SK-N-SH treated with all-trans-retinoic acid at 6 μM for 48 hours (cell line): ENCODE measurements around the gene SEMA4A.

ENCODE experiments used
- ARNTL ChIP-seq: fragments of 450-650 bp; formaldehyde crosslinking; IDR thresholded peaks from 2 replicates; pipeline ENCODE4 v1.5.0; 2020; ENCODE audit warnings: low read depth, mild to moderate bottlenecking, moderate library complexity, borderline replicate concordance
- ISL1 ChIP-seq: fragments of 250-450 bp; sonication (Bioruptor Pico); IDR thresholded peaks from 2 replicates; pipeline ENCODE4 v2.1.2; 2022; ENCODE audit warnings: mild to moderate bottlenecking, moderate library complexity
- TF ChIP-seq, protein P1 (sequence below): fragments of 250-450 bp; sonication (Bioruptor Pico); IDR thresholded peaks from 2 replicates; pipeline ENCODE4 v1.8.0; 2020; ENCODE audit warnings: mild to moderate bottlenecking, moderate library complexity, borderline replicate concordance
- TF ChIP-seq, protein P2 (sequence below): fragments of 250-450 bp; sonication (Bioruptor Pico); IDR thresholded peaks from 2 replicates; pipeline ENCODE4 v1.5.1; 2020; ENCODE audit warnings: low read depth, mild to moderate bottlenecking, moderate library complexity
- TF ChIP-seq, protein P3 (sequence below): fragments of 250-450 bp; sonication (Bioruptor Pico); IDR thresholded peaks from 2 replicates; pipeline ENCODE4 v1.8.0; 2021; ENCODE audit warnings: low read depth, mild to moderate bottlenecking, moderate library complexity, borderline replicate concordance
- TF ChIP-seq, protein P4 (sequence below): fragments of 250-450 bp; sonication (Bioruptor Pico); IDR thresholded peaks from 2 replicates; pipeline ENCODE4 v1.5.0; 2020; ENCODE audit warnings: mild to moderate bottlenecking, moderate library complexity
- TF ChIP-seq, protein P5 (sequence below): fragments of 250-450 bp; sonication (Bioruptor Pico); IDR thresholded peaks from 2 replicates; pipeline ENCODE4 v1.5.1; 2021; ENCODE audit warnings: mild to moderate bottlenecking, moderate library complexity

DNA sequence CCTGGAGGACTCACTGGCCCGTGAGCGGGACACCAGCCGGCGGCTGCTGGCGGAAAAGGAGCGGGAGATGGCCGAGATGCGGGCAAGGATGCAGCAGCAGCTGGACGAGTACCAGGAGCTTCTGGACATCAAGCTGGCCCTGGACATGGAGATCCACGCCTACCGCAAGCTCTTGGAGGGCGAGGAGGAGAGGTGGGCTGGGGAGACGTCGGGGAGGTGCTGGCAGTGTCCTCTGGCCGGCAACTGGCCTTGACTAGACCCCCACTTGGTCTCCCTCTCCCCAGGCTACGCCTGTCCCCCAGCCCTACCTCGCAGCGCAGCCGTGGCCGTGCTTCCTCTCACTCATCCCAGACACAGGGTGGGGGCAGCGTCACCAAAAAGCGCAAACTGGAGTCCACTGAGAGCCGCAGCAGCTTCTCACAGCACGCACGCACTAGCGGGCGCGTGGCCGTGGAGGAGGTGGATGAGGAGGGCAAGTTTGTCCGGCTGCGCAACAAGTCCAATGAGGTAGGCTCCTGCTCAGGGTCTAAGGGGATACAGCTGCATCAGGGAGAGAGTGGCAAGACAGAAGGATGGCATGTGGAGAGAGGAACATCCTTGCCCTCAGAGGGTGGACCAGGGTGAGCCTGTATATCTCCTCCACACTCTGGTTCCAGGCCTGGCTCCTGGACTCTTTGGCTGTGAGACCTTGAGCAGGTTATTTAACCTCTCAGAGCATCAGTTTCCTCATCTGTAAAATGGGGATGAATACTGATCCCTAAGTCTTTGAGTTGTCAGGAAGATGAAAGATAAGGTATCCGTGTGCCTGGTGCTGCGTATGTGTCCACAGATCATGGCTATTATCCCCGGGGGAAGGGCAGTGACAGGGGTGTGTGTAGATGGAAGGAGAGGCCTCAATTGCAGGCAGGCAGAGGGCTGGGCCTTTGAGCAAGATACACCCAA lies 17.2 kb upstream of the SEMA4A start:
- TF ChIP-seq ARNTL (CRISPR knock-in tag) (no peak), ISL1 (CRISPR knock-in tag) (no peak)
- TF ChIP-seq, protein P1, sequence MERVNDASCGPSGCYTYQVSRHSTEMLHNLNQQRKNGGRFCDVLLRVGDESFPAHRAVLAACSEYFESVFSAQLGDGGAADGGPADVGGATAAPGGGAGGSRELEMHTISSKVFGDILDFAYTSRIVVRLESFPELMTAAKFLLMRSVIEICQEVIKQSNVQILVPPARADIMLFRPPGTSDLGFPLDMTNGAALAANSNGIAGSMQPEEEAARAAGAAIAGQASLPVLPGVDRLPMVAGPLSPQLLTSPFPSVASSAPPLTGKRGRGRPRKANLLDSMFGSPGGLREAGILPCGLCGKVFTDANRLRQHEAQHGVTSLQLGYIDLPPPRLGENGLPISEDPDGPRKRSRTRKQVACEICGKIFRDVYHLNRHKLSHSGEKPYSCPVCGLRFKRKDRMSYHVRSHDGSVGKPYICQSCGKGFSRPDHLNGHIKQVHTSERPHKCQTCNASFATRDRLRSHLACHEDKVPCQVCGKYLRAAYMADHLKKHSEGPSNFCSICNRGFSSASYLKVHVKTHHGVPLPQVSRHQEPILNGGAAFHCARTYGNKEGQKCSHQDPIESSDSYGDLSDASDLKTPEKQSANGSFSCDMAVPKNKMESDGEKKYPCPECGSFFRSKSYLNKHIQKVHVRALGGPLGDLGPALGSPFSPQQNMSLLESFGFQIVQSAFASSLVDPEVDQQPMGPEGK (CRISPR knock-in tag) = no peak
- TF ChIP-seq, protein P2, sequence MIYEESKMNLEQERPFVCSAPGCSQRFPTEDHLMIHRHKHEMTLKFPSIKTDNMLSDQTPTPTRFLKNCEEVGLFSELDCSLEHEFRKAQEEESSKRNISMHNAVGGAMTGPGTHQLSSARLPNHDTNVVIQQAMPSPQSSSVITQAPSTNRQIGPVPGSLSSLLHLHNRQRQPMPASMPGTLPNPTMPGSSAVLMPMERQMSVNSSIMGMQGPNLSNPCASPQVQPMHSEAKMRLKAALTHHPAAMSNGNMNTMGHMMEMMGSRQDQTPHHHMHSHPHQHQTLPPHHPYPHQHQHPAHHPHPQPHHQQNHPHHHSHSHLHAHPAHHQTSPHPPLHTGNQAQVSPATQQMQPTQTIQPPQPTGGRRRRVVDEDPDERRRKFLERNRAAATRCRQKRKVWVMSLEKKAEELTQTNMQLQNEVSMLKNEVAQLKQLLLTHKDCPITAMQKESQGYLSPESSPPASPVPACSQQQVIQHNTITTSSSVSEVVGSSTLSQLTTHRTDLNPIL = no peak
- TF ChIP-seq, protein P3, sequence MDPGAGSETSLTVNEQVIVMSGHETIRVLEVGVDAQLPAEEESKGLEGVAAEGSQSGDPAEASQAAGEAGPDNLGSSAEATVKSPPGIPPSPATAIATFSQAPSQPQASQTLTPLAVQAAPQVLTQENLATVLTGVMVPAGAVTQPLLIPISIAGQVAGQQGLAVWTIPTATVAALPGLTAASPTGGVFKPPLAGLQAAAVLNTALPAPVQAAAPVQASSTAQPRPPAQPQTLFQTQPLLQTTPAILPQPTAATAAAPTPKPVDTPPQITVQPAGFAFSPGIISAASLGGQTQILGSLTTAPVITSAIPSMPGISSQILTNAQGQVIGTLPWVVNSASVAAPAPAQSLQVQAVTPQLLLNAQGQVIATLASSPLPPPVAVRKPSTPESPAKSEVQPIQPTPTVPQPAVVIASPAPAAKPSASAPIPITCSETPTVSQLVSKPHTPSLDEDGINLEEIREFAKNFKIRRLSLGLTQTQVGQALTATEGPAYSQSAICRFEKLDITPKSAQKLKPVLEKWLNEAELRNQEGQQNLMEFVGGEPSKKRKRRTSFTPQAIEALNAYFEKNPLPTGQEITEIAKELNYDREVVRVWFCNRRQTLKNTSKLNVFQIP = no peak
- TF ChIP-seq, protein P4, sequence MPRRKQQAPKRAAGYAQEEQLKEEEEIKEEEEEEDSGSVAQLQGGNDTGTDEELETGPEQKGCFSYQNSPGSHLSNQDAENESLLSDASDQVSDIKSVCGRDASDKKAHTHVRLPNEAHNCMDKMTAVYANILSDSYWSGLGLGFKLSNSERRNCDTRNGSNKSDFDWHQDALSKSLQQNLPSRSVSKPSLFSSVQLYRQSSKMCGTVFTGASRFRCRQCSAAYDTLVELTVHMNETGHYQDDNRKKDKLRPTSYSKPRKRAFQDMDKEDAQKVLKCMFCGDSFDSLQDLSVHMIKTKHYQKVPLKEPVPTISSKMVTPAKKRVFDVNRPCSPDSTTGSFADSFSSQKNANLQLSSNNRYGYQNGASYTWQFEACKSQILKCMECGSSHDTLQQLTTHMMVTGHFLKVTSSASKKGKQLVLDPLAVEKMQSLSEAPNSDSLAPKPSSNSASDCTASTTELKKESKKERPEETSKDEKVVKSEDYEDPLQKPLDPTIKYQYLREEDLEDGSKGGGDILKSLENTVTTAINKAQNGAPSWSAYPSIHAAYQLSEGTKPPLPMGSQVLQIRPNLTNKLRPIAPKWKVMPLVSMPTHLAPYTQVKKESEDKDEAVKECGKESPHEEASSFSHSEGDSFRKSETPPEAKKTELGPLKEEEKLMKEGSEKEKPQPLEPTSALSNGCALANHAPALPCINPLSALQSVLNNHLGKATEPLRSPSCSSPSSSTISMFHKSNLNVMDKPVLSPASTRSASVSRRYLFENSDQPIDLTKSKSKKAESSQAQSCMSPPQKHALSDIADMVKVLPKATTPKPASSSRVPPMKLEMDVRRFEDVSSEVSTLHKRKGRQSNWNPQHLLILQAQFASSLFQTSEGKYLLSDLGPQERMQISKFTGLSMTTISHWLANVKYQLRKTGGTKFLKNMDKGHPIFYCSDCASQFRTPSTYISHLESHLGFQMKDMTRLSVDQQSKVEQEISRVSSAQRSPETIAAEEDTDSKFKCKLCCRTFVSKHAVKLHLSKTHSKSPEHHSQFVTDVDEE (CRISPR knock-in tag) = no peak
- TF ChIP-seq, protein P5, sequence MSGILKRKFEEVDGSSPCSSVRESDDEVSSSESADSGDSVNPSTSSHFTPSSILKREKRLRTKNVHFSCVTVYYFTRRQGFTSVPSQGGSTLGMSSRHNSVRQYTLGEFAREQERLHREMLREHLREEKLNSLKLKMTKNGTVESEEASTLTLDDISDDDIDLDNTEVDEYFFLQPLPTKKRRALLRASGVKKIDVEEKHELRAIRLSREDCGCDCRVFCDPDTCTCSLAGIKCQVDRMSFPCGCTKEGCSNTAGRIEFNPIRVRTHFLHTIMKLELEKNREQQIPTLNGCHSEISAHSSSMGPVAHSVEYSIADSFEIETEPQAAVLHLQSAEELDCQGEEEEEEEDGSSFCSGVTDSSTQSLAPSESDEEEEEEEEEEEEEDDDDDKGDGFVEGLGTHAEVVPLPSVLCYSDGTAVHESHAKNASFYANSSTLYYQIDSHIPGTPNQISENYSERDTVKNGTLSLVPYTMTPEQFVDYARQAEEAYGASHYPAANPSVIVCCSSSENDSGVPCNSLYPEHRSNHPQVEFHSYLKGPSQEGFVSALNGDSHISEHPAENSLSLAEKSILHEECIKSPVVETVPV (CRISPR knock-in tag) = no peak
